Mesodermal cell (in vitro differentiated cells): ENCODE data around the gene HDAC7.
"Not testable (repeated sequence)": the region's sequence is repeated elsewhere in the genome, so short reads cannot be mapped to it uniquely, and the experiment has no call there.

ENCODE experiments used
- H3K27ac ChIP-seq: 2 replicates; pipeline ENCODE4 v1.7.0; 2013; ENCODE audit warnings: mild to moderate bottlenecking, low read depth, low read length, moderate library complexity; ENCODE audit not compliant: severe bottlenecking
- H3K36me3 ChIP-seq: 2 replicates; pipeline ENCODE4 v1.7.1; 2013; ENCODE audit warnings: mild to moderate bottlenecking, low read length, moderate library complexity; ENCODE audit not compliant: control insufficient read depth, insufficient read depth
- H3K4me1 ChIP-seq: one replicate; pipeline ENCODE4 v1.7.1; 2013; ENCODE audit warnings: mild to moderate bottlenecking, low read length; ENCODE audit not compliant: insufficient read depth, control insufficient read depth, poor library complexity, severe bottlenecking
- H3K4me3 ChIP-seq: 2 replicates; pipeline ENCODE4 v1.7.0; 2013; ENCODE audit warnings: low read length, control low read depth, mild to moderate bottlenecking; ENCODE audit not compliant: insufficient read depth, poor library complexity, severe bottlenecking; ENCODE audit errors: extremely low read depth
- H3K9me3 ChIP-seq: 2 replicates; pipeline ENCODE4 v1.7.1; 2013; ENCODE audit warnings: mild to moderate bottlenecking, low read length, moderate library complexity; ENCODE audit not compliant: control insufficient read depth
- WGBS, 2 experiments: methylation state at CpG; one replicate each; pipeline ENCODE4 v1.1.5; 2013; ENCODE audit warnings: missing lambda C conversion rate in 2 of 2; ENCODE audit not compliant: insufficient coverage in 2 of 2; 5-methylcytosine and 5-hydroxymethylcytosine counted together

Gene HDAC7

DNA sequence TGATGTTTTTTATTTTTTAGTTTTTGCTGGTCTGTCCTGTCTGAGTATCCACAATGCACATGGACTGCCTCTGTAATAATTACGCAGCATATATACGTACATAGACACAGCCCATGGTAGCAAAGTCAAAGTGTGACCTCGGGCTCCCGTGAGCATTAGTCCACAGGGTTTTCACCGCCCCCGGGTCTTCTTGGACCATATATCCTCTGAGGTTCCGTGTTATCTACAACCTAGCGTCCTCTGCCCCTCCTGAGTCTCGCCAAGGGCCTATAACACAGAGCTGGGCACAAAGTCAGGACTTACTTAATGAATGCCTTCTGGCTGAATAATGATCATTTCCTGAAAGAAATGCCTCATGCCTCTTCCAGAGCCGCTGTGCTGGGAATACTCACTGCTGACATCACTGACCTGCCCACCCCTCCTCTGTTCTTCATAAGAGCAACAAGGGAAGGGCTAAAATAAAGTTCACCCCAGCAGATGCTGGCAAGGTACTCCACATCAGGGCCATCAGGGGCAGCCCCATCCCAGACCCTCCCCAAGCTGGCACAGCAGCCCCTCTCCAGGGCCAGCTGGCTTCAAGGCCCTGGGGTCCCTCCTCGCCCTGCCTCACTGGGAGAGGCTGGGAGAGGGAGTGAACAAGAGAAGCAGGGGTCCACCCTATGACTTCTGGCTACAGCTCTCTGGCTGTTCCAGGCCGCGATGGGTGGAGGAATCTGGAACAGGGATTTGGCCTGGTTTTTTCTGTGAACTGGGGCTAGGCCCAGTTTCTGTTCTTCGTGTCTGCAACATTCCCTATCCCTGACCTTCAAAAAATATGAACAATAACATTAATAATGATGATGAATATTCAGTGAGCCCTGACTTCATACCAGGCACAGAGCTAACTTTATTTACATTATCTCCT, 7.9 kb downstream of the HDAC7 start:
- Histone ChIP-seq H3K4me1 (peaks cover 91% of the 10 kb centered on the region), H3K9me3 (no peaks in the 10 kb centered on the region), H3K36me3 (peaks cover 21% of the 10 kb centered on the region), H3K27ac (peak overlapping the region; percentile 94), H3K4me3 (no peak overlapping the region)
- WGBS, 2 experiments = 82 to 86% methylated on average over 12 of the region's 14 CpGs

DNA sequence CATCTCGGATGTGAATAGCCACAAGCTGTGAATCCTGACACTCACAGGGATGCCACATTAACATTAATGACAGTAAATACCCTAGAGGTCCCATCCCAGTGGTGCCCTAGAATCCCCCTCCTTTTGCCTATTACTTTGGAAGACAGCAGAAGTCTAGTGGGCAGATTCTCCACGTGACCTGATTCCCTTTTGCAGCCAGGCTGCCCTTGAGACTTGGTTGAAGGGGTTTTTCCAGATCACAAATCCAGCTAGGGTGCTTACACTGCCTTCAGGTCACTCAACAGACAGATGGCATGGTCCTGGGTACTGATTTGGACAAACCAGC, 8.7 kb downstream of the HDAC7 start:
- H3K4me1 ChIP-seq = peaks cover 91% of the 10 kb centered on the region
- H3K9me3 ChIP-seq = no peaks in the 10 kb centered on the region
- 31 to 56% methylated on average over 1 to 2 of the region's 2 CpGs for WGBS, 2 experiments
- H3K4me3 ChIP-seq = no peak overlapping the region
- H3K36me3 ChIP-seq = peaks cover 24% of the 10 kb centered on the region
- H3K27ac ChIP-seq = peak overlapping the region; percentile 94

DNA sequence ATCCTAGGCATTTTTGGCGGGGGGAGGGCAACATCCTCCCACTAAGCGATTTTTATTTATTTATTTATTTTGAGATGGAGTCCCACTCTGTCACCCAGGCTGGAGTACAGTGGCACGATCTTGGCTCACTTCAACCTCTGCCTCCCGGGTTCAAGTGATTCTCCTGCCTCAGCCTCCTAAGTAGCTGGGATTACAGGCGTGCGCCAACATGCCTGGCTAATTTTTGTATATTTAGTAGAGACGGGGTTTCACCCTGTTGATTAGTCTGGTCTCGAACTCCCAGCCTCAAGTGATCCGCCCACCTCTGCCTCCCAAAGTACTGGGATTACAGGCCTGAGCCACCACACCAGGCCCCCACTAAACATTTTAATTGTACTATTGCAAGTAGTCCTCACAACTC, 10.2 kb downstream of the HDAC7 start:
- Histone ChIP-seq H3K27ac (peak overlapping the region; percentile 94), H3K4me1 (peaks cover 90% of the 10 kb centered on the region), H3K36me3 (peaks cover 26% of the 10 kb centered on the region)
- not testable (repeated sequence) for H3K9me3 ChIP-seq, H3K4me3 ChIP-seq
- 100% methylated on average over 4 of the region's 9 CpGs for WGBS, 2 experiments

GRCh38 chr12:47808574-47809365, 10.9 kb downstream of the HDAC7 start:
- Histone ChIP-seq H3K27ac (peak overlapping the region; percentile 73), H3K36me3 (peaks cover 28% of the 10 kb centered on the region), H3K9me3 (no peaks in the 10 kb centered on the region), H3K4me3 (no peak overlapping the region), H3K4me1 (peaks cover 85% of the 10 kb centered on the region)
- 75 to 80% methylated on average over 7 of the region's 9 CpGs for WGBS, 2 experiments

GRCh38 chr12:47808050-47808449, 11.7 kb downstream of the HDAC7 start:
- no peak overlapping the region for H3K4me3 ChIP-seq
- peak overlapping the region; percentile 73 for H3K27ac ChIP-seq
- H3K36me3 ChIP-seq = peaks cover 36% of the 10 kb centered on the region
- H3K9me3 ChIP-seq = no peaks in the 10 kb centered on the region
- 83 to 85% methylated on average over 6 to 7 of the region's 9 CpGs for WGBS, 2 experiments
- peaks cover 84% of the 10 kb centered on the region for H3K4me1 ChIP-seq

- Histone ChIP-seq H3K9me3 (no peaks in the 10 kb centered on the region), H3K4me3 (no peak overlapping the region), H3K36me3 (peaks cover 42% of the 10 kb centered on the region), H3K4me1 (peaks cover 88% of the 10 kb centered on the region), H3K27ac (no peak overlapping the region)
- 90 to 95% methylated on average over 3 of the region's 5 CpGs for whole genome bisulfite sequencing, 2 experiments
These were observed 12.4 kb downstream of the HDAC7 start for GRCh38 chr12:47807338-47807737.

- no peaks in the 10 kb centered on the region for H3K9me3 ChIP-seq
- peak overlapping the region; percentile 49 for H3K27ac ChIP-seq
- WGBS, 2 experiments = 90 to 100% methylated on average over 2 of the region's 2 CpGs
- H3K4me1 ChIP-seq = peaks cover 75% of the 10 kb centered on the region
- H3K36me3 ChIP-seq = peaks cover 58% of the 10 kb centered on the region
- no peak overlapping the region for H3K4me3 ChIP-seq
These were observed 14.3 kb downstream of the HDAC7 start for GRCh38 chr12:47805417-47805816.

GRCh38 chr12:47804171-47804570, 15.5 kb downstream of the HDAC7 start:
- WGBS, 2 experiments = 96 to 100% methylated on average over 8 of the region's 8 CpGs
- H3K27ac ChIP-seq = no peak overlapping the region
- H3K36me3 ChIP-seq = peaks cover 68% of the 10 kb centered on the region
- H3K4me1 ChIP-seq = peaks cover 67% of the 10 kb centered on the region
- H3K9me3 ChIP-seq = no peaks in the 10 kb centered on the region
- H3K4me3 ChIP-seq = no peak overlapping the region

GRCh38 chr12:47803191-47803875, 16.4 kb downstream of the HDAC7 start:
- peaks cover 76% of the 10 kb centered on the region for H3K36me3 ChIP-seq
- H3K27ac ChIP-seq = no peak overlapping the region
- no peak overlapping the region for H3K4me3 ChIP-seq
- H3K4me1 ChIP-seq = peaks cover 58% of the 10 kb centered on the region
- WGBS, 2 experiments = 85 to 91% methylated on average over 8 to 12 of the region's 12 CpGs
- H3K9me3 ChIP-seq = no peaks in the 10 kb centered on the region

DNA sequence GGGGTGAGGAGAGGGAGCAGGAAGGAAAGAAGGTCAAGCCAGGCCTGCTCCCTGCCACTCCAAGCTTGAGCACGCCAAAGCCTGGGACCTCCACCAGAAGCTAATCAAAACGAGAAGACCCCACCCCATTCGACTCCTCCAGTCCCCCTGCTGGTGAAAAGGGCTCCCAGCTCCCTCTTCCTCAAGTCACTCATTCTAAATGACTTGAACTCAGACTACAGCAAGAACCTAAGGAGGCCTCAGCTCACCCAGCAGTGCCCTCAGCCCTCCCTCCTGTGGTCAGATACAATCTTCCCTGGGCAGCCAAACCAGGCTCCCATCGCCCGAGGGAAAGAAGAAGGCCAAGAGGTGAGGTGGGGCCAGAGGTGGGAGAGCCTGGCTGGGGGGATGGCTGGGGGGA, 17.4 kb downstream of the HDAC7 start:
- Histone ChIP-seq H3K36me3 (peaks cover 86% of the 10 kb centered on the region), H3K4me1 (peaks cover 48% of the 10 kb centered on the region), H3K4me3 (no peak overlapping the region), H3K27ac (peak overlapping the region; percentile 29), H3K9me3 (no peaks in the 10 kb centered on the region)
- 73 to 79% methylated on average over 3 to 5 of the region's 5 CpGs for WGBS, 2 experiments
